Thyroid gland (tissue), 4 donors: ENCODE data around the gene LIMK2.

Experiments
- CTCF ChIP-seq, 6 experiments: fragments of 200-600 bp in 3 of 6; fragments of 450-650 bp in 3 of 6; sonication (generic) in 3 of 6; IDR thresholded peaks; one replicate each; pipeline ENCODE4 v1.5.1; 2016 to 2019; ENCODE audit warnings: antibody characterized with exemption in 6 of 6, mild to moderate bottlenecking in 2 of 6, inconsistent platforms in 1 of 6, moderate library complexity in 1 of 6
- POLR2A ChIP-seq, 2 donors: fragments of 450-650 bp; IDR thresholded peaks; one replicate each; pipeline ENCODE4 v1.6.1; 2017; ENCODE audit warnings: antibody characterized with exemption in 2 of 2, mild to moderate bottlenecking in 2 of 2, moderate library complexity in 1 of 2

- TF ChIP-seq CTCF (IDR thresholded peaks at IDR 0.05) (no peak), POLR2A (IDR thresholded peaks at IDR 0.05) (no peak)
These were observed 72.4 kb downstream of the LIMK2 start for GRCh38 chr22:31284281-31285155.
